Prostate gland (tissue), 2 donors: ENCODE data around the gene MTFMT.

ENCODE experiments used
- POLR2A ChIP-seq: fragments of 450-650 bp; IDR thresholded peaks from one replicate; pipeline ENCODE4 v1.6.1; 2016; ENCODE audit warnings: antibody characterized with exemption, mild to moderate bottlenecking
- POLR2AphosphoS5 ChIP-seq: sonication (generic); formaldehyde crosslinking; IDR thresholded peaks from one replicate; pipeline ENCODE4 v1.6.1; 2017; ENCODE audit warnings: antibody characterized with exemption
- TF ChIP-seq, protein P1 (sequence below), 4 experiments: fragments of 200-600 bp in 2 of 4; fragments of 450-650 bp in 2 of 4; sonication (generic) in 2 of 4; IDR thresholded peaks; 1 replicate in 3 of 4; 2 replicates in 1 of 4; pipeline ENCODE4 v1.5.1; 2016 to 2019; ENCODE audit warnings: antibody characterized with exemption in 4 of 4, mild to moderate bottlenecking in 2 of 4, moderate library complexity in 2 of 4

GRCh38 chr15:65028921-65029735 is at the start of gene MTFMT:
- TF ChIP-seq, protein P1, sequence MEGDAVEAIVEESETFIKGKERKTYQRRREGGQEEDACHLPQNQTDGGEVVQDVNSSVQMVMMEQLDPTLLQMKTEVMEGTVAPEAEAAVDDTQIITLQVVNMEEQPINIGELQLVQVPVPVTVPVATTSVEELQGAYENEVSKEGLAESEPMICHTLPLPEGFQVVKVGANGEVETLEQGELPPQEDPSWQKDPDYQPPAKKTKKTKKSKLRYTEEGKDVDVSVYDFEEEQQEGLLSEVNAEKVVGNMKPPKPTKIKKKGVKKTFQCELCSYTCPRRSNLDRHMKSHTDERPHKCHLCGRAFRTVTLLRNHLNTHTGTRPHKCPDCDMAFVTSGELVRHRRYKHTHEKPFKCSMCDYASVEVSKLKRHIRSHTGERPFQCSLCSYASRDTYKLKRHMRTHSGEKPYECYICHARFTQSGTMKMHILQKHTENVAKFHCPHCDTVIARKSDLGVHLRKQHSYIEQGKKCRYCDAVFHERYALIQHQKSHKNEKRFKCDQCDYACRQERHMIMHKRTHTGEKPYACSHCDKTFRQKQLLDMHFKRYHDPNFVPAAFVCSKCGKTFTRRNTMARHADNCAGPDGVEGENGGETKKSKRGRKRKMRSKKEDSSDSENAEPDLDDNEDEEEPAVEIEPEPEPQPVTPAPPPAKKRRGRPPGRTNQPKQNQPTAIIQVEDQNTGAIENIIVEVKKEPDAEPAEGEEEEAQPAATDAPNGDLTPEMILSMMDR (IDR thresholded peaks at IDR 0.05), result peak in 2 of 4 experiments; percentile 27 to 29
- peak; percentile 95 for TF ChIP-seq POLR2A
- TF ChIP-seq POLR2AphosphoS5, result peak; percentile 87
